GM12891 (cell line): Measurements from ENCODE around the gene RAB35.

Source experiments
- DNase-seq: peaks from one replicate; pipeline ENCODE4 v3.0.0; 2011; ENCODE audit warnings: low spot score; ENCODE audit not compliant: insufficient read length
- FAIRE-seq: peaks from 2 replicates; lab custom pipeline; 2011; peaks lifted over from hg19 to GRCh38; lab: Jason Lieb, UNC
- PAX5 ChIP-seq: IDR thresholded peaks from 2 replicates; pipeline ENCODE4 v1.6.1; 2011; ENCODE audit warnings: low read length, moderate library complexity, mild to moderate bottlenecking; ENCODE audit not compliant: insufficient read depth, severe bottlenecking
- POLR2A ChIP-seq: IDR thresholded peaks from 2 replicates; pipeline ENCODE4 v1.6.1; 2011; ENCODE audit warnings: low read depth, low read length, control low read depth
- POLR2AphosphoS5 ChIP-seq: IDR thresholded peaks from 2 replicates; pipeline ENCODE4 v1.6.1; 2011; ENCODE audit warnings: low read depth, low read length, control low read depth
- POU2F2 ChIP-seq: IDR thresholded peaks from 2 replicates; pipeline ENCODE4 v1.6.1; 2011; ENCODE audit warnings: low read depth, mild to moderate bottlenecking, control low read depth, low read length, moderate library complexity
- SPI1 ChIP-seq: IDR thresholded peaks from 2 replicates; pipeline ENCODE4 v1.6.1; 2011; ENCODE audit warnings: low read depth, low read length, control low read depth
- TAF1 ChIP-seq: IDR thresholded peaks from 2 replicates; pipeline ENCODE4 v1.6.1; 2011; ENCODE audit warnings: low read depth, low read length, control low read depth

RAB35 gene

DNA sequence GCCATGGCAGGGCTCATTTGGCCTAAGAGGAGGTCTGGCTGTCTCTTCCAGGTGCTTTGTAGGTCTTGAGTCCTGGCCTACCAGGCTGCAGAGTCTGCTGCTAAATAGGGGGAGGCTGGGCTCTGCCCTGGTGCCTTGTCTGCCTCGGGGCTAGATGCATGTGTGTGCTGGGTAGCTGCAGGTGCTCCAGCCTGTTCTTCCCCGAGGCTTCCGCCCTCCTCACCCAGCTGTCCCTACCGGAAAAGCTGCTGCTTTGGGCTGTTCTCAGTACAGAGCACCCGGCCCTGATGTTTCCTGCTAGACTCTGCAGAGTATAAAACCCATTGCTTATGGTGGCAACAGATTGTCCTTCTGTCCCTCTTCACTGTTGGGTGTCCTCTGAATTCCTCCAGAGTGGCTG lies 37.7 kb downstream of the RAB35 start:
- no peak for DNase-seq
- TF ChIP-seq POLR2A (no peak), POU2F2 (no peak), POLR2AphosphoS5 (no peak), PAX5 (no peak), TAF1 (no peak), SPI1 (no peak)
- no peak for FAIRE-seq

DNA sequence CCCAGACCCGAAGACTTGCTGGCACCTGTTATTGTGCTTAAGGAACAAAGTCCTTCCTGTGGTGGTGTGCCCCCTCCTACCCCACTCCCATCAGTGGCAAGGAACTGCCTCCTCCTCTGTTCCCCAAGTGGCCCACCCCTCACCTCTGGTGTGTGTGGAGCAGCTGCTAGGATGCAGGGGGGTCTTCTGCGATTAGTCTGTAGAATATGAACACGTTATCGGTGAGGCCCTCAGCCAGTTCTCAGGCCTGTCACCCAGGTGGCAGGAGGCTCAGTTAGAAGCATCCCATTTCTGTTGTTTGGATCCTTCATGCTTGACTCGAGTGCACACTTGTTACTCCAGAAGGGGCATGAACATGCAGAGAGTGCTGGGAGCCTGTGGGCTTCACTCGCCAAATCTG lies 39.3 kb downstream of the RAB35 start:
- DNase-seq = no peak
- FAIRE-seq = no peak
- TF ChIP-seq POLR2A (no peak), POU2F2 (no peak), TAF1 (no peak), SPI1 (no peak), POLR2AphosphoS5 (no peak), PAX5 (no peak)

DNA sequence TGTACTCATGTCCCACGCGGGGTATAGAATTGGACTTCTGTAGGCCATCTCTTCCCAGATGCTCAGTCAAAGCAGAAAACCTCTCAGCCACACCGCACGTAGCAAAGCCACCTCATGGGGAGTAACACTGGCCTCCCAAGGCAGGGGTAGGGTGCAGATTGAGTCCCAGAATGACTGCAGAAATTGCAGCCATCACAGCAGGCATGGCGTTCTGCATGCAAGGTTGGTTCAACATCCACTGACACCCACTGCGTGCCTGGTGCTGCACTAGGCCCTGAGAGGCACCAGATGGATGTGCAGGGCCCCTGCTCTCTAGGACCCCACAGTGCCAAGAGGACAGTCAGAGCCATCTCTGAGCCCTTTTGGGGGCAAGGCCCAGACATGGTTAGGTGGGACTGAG lies 39.9 kb downstream of the RAB35 start:
- no peak for DNase-seq
- FAIRE-seq = no peak
- TF ChIP-seq POLR2AphosphoS5 (no peak), PAX5 (no peak), TAF1 (no peak), POLR2A (no peak), SPI1 (no peak)

DNA sequence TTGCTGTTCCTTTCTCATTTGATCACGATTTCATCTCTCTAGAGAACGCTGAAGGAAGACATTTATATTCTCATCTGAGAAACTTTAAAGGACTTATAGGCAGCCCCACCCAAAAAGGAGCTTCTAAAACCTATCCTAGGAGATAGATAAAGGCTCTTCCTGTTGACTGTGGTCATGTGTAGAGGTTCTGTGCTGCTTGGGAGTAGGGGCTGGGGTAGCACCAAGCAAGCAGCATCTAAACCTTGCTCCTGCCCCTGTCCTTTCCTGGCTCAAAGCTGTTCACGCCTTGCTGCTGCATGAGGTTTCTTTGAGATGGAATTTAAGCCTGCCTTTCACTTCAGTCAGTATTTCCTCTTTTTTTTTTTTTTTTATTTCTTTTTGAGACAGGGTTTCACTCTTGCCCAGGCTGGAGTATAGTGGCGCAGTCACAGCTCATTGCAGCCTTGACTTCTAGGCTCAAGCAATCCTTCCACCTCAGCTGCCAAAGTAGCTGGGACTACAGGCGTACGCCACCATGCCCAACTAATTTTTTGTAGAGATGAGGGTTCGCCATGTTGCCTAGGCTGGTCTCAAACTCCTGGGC lies 41.4 kb downstream of the RAB35 start:
- TF ChIP-seq POU2F2 = no peak
- no peak for TF ChIP-seq POLR2A
- TF ChIP-seq POLR2AphosphoS5 = no peak
- TF ChIP-seq PAX5 = no peak
- TF ChIP-seq TAF1 = no peak
- no peak for TF ChIP-seq SPI1
- FAIRE-seq (no peak), DNase-seq (no peak)

DNA sequence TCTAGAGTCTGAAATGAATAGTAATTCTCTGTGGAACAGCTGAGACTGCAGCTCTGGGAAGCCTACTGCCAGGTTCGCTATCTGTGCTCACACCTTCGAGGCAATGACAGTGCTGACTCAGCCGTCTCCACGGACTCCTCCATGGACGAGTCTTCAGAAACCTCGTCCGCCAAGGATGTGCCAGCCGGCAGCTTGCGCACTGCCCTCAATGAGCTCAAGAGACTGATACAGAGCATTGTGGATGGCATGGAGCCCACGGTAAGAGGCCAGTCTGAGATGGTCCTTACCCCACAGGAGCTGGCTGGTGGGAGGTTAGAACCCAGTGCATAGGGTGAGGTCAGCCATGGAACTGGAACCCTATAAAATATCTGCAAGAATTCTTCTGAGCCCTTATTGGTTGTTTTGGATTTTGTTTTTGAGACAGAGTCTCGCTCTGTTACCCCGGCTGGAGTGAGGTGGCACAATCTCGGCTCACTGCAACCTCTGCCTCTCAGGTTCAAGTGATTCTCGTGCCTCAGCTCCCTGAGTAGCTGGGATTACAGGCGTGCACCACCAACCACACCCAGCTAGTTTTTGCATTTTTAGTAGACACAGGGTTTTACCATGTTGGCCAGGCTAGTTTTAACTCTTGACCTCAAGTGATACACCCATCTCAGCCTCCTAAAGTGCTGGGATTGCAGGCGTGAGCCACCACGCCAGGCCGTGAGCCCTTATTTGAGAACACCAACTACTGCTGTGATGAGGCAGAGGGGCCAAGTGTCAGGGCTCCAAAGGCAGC lies 43.9 kb downstream of the RAB35 start:
- TF ChIP-seq POLR2A = no peak
- no peak for TF ChIP-seq PAX5
- no peak for TF ChIP-seq POU2F2
- no peak for FAIRE-seq
- DNase-seq = no peak

DNA sequence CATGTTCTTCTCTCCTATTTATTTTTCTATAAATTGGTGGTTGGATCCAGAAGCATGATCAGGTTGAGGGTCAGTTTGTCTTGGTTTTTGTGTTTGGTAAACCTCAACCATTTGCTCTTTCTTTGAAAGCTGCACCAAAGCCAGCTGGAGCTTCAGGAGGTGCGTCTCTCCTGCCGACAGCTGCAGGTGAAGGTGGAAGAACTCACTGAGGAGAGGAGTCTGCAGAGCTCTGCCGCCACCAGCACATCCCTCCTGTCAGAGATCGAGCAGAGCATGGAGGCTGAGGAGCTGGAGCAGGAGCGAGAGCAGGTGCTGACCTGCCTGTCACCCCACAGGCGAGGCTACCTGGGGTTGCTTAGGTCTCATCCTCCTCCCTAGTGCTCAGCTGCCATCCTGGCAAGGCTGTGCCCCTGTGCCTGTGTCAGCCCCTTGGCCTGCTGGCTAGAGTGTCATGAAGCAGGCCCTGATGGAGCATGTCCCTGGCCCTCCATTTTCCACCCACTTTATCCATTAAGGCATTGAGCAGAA lies 45.0 kb downstream of the RAB35 start:
- no peak for TF ChIP-seq POLR2A
- TF ChIP-seq POLR2AphosphoS5 = no peak
- TF ChIP-seq TAF1 = no peak
- TF ChIP-seq PAX5 = no peak
- TF ChIP-seq SPI1 = no peak
- TF ChIP-seq POU2F2 = no peak
- FAIRE-seq (no peak), DNase-seq (no peak)

DNA sequence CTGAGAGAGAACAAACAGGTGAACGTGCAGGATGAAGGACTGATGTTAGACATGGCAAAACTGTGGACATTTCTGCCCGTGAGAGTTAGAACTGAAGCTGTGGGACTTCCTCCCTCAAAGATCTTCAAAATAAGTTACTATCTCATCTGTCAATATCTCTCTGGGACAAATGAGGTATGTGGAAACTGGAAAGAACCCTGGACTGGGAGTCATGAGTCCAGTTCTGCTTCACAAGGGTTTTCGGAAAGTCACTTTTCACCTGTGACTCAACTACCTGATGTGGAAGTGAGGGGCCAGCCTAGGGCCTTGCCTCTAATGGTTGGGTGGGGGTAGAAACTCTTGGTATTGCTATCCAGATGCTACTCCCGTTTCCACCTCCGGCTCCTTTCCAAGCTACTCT lies 47.3 kb downstream of the RAB35 start:
- no peak for TF ChIP-seq TAF1
- TF ChIP-seq POU2F2 = no peak
- TF ChIP-seq SPI1 = no peak
- TF ChIP-seq POLR2A = no peak
- TF ChIP-seq PAX5 = no peak
- no peak for TF ChIP-seq POLR2AphosphoS5
- FAIRE-seq = no peak
- no peak for DNase-seq

DNA sequence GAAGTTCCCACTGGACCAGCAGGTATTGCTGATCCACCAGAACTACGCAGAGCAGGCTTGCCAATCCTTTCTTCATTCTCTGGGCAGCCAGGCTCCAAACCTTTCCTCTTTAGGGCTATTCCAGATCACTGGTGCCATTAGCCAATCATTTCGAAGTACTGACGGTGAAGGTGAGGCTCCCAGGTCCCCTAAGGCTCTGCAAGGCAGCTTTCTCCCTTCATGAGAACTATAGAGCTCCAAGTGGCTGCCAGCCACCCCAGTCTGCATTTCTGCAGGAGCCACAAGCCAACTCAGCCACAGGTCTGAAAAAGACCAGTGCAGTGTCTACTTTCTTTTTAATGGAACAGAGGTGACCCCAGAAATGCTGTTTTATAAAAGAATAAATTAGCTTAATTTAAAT lies 48.7 kb downstream of the RAB35 start:
- no peak for FAIRE-seq
- TF ChIP-seq PAX5 (no peak), SPI1 (no peak), POU2F2 (no peak), POLR2AphosphoS5 (no peak), POLR2A (no peak), TAF1 (no peak)
- DNase-seq = no peak

DNA sequence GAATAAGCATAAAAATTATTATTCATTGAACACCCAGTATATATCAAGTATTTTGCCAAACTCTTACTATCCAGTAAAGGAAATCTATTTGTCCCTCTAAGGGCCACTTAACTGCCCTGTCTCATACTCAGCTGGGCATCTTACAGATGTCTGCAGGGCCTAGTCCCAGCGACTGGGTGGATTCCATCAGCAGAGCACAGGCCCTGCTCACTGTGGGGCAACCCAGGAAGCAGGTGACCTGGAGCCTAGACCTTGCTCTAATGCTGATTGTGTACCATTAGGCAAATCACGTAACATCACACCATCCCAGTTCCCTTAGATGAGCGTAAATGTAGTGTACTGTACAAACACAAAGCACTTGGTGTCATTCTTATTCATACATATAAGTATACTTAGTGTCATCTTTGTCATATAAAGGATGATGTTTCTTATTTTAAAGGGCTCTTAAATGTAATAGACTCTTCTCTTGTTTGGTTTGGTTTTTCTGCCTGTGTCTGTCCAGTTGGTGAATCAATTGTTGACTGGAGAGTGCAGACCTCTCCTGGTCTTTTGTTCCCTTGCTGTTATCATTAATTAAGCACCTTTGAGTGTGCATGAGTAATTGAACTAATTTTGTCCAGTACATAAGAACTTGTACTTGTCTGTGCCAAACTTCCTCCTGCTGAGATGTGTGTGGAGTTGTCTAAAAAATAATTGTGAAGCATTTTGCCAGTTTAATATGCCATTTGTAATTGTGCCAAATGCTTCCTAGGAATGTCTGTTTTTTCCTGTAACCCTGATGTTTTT lies 49.3 kb downstream of the RAB35 start:
- FAIRE-seq = no peak
- no peak for TF ChIP-seq POU2F2
- no peak for TF ChIP-seq TAF1
- TF ChIP-seq POLR2AphosphoS5 = no peak
- no peak for TF ChIP-seq POLR2A
- TF ChIP-seq PAX5 = no peak
- TF ChIP-seq SPI1 = no peak

More for the DNA sequence above, 49.3 kb downstream of the RAB35 start:
- DNase-seq = no peak
